CD14-positive monocyte (primary cell): ENCODE results near the gene UACA. TPM values are rescaled to one million over a fixed set of nuclear protein-coding genes. Genes with fewer than 3 reads are reported as not detected.

Experiments
- DNase-seq, 3 donors: peaks; one replicate each; pipeline ENCODE4 v3.0.0-alpha.2; 2011 to 2022
- H2AFZ ChIP-seq: 2 replicates; pipeline ENCODE4 v1.6.0; 2012; ENCODE audit warnings: mild to moderate bottlenecking, low read depth, low read length, inconsistent platforms; ENCODE audit not compliant: insufficient read depth, poor library complexity, severe bottlenecking
- H3K27ac ChIP-seq, 2 donors: 1 replicate in 1 of 2; 2 replicates in 1 of 2; pipeline ENCODE4 v1.5.1; 2012 to 2013; ENCODE audit warnings: low read length in 2 of 2, control low read depth in 1 of 2, inconsistent platforms in 1 of 2, low read depth in 1 of 2, mild to moderate bottlenecking in 1 of 2
- H3K27me3 ChIP-seq, 2 donors: one replicate each; pipeline versions ENCODE4 v1.6.0 to v1.6.1; 2011 to 2013; ENCODE audit warnings: low read length in 2 of 2; ENCODE audit not compliant: control insufficient read depth in 2 of 2, insufficient read depth in 2 of 2
- H3K36me3 ChIP-seq, 2 donors: replicated peaks in 1 of 2; 1 replicate in 1 of 2; 2 replicates in 1 of 2; pipeline versions ENCODE4 v1.5.1 to v1.6.1; 2012 to 2013; ENCODE audit warnings: low read length in 2 of 2, control low read depth in 1 of 2, inconsistent platforms in 1 of 2, mild to moderate bottlenecking in 1 of 2; ENCODE audit not compliant: insufficient read depth in 2 of 2, control insufficient read depth in 1 of 2
- H3K4me1 ChIP-seq, 2 donors: 1 replicate in 1 of 2; 2 replicates in 1 of 2; pipeline versions ENCODE4 v1.5.1 to v1.6.1; 2012 to 2013; ENCODE audit warnings: low read length in 2 of 2, control low read depth in 1 of 2, inconsistent platforms in 1 of 2, mild to moderate bottlenecking in 1 of 2, moderate library complexity in 1 of 2; ENCODE audit not compliant: insufficient read depth in 2 of 2, control insufficient read depth in 1 of 2
- H3K4me2 ChIP-seq: replicated peaks from 2 replicates; pipeline ENCODE3; 2012; ENCODE audit warnings: low read length, moderate library complexity, mild to moderate bottlenecking; ENCODE audit not compliant: poor library complexity, severe bottlenecking; ENCODE audit errors: extremely low read depth
- H3K4me3 ChIP-seq, 3 experiments: fragments of 200-600 bp in 1 of 3; sonication (generic) in 1 of 3; replicated peaks in 1 of 3; 1 replicate in 2 of 3; 2 replicates in 1 of 3; pipeline ENCODE4 v1.5.1; 2011 to 2013; ENCODE audit warnings: low read length in 3 of 3, mild to moderate bottlenecking in 3 of 3, control low read depth in 2 of 3, low read depth in 2 of 3, inconsistent platforms in 1 of 3, moderate library complexity in 1 of 3
- H3K79me2 ChIP-seq: 2 replicates; pipeline ENCODE4 v1.6.0; 2012; ENCODE audit warnings: mild to moderate bottlenecking, control low read depth, inconsistent platforms, low read length, moderate library complexity; ENCODE audit not compliant: insufficient read depth
- H3K9ac ChIP-seq: 2 replicates; pipeline ENCODE4 v1.6.0; 2017; ENCODE audit warnings: low read length, mild to moderate bottlenecking; ENCODE audit not compliant: insufficient read depth, poor library complexity, severe bottlenecking
- H3K9me3 ChIP-seq, 2 donors: replicated peaks in 1 of 2; 1 replicate in 1 of 2; 2 replicates in 1 of 2; pipeline versions ENCODE4 v1.5.1 to v1.6.1; 2012 to 2013; ENCODE audit warnings: low read length in 2 of 2, control low read depth in 1 of 2; ENCODE audit not compliant: control insufficient read depth in 1 of 2, insufficient read depth in 1 of 2
- H4K20me1 ChIP-seq: 2 replicates; pipeline ENCODE4 v1.6.0; 2012; ENCODE audit warnings: mild to moderate bottlenecking, low read length, control low read depth, moderate library complexity; ENCODE audit not compliant: insufficient read depth
- H3K27ac Mint-ChIP-seq, 7 donors: one replicate each; pipeline ENCODE4 v1.8.0; 2020; ENCODE audit warnings: mild to moderate bottlenecking in 7 of 7, mixed read lengths in 7 of 7, moderate library complexity in 6 of 7, inconsistent platforms in 2 of 7
- H3K27me3 Mint-ChIP-seq, 3 donors: one replicate each; pipeline ENCODE4 v1.8.0; 2021 to 2022; ENCODE audit warnings: low read depth in 3 of 3, mild to moderate bottlenecking in 3 of 3, mixed read lengths in 3 of 3, moderate library complexity in 3 of 3, inconsistent platforms in 1 of 3
- H3K36me3 Mint-ChIP-seq, 2 donors: one replicate each; pipeline ENCODE4 v1.8.0; 2020; ENCODE audit warnings: mixed read lengths in 2 of 2, inconsistent platforms in 1 of 2, mild to moderate bottlenecking in 1 of 2
- H3K4me1 Mint-ChIP-seq: one replicate; pipeline ENCODE4 v1.8.0; 2020; ENCODE audit warnings: mild to moderate bottlenecking, mixed read lengths
- H3K4me3 Mint-ChIP-seq, 2 donors: one replicate each; pipeline ENCODE4 v1.8.0; 2020; ENCODE audit warnings: mild to moderate bottlenecking in 2 of 2, mixed read lengths in 2 of 2, moderate library complexity in 1 of 2
- H3K9me3 Mint-ChIP-seq, 7 donors: one replicate each; pipeline ENCODE4 v1.8.0; 2020 to 2022; ENCODE audit warnings: mixed read lengths in 7 of 7, mild to moderate bottlenecking in 6 of 7, moderate library complexity in 6 of 7, inconsistent platforms in 2 of 7
- CTCF ChIP-seq: fragments of 200-600 bp; IDR thresholded peaks from one replicate; pipeline ENCODE4 v1.8.0; 2022; ENCODE audit warnings: antibody characterized with exemption, mild to moderate bottlenecking
- WGBS: methylation state at CpG from one replicate; pipeline ENCODE4 v1.1.5; 2013; ENCODE audit warnings: missing lambda C conversion rate; ENCODE audit not compliant: insufficient coverage; 5-methylcytosine and 5-hydroxymethylcytosine counted together
- intact Hi-C, 2 donors: fragments of 100-400 bp; cut with micrococcal nuclease; formaldehyde crosslinking; loops; one replicate each; pipeline versions ENCODE4 v1.15.0 to v1.15.1; 2023
- polyA plus RNA-seq, 3 donors: library from polyadenylated mRNA; depleted of rRNA in 1 of 3; unstranded in 2 of 3; stranded (reverse) in 1 of 3; fragments of 300-500 nt in 2 of 3; fragments of >200 nt in 1 of 3; fragmentation: Illumina TruSeq in 2 of 3; gene quantifications; 1 replicate in 2 of 3; 2 replicates in 1 of 3; pipeline ENCODE4 v1.2.3, GENCODE V29; 2012 to 2021

The UACA gene
- polyA plus RNA-seq, 3 donors, result 1.7 to 3.1 (median 2.4) TPM

GRCh38 chr15:70789213-70789612, 25.9 kb upstream of the UACA start:
- Histone ChIP-seq H3K79me2 (no peaks in the 10 kb centered on the region), H3K36me3 (no peaks in the 10 kb centered on the region), H2AFZ (no peak overlapping the region), H3K27ac (no peak overlapping the region), H3K9ac (no peak overlapping the region), H3K4me1 (no peaks in the 10 kb centered on the region), H4K20me1 (no peaks in the 10 kb centered on the region), H3K9me3 (no peaks in the 10 kb centered on the region), H3K27me3 (no peaks in the 10 kb centered on the region), H3K4me3 (no peak overlapping the region), H3K4me2 (no peak overlapping the region)
- no peak for TF ChIP-seq CTCF
- DNase-seq, result no peak
- intact Hi-C loops, result no loop called here
- Mint-ChIP-seq H3K4me3 (no peak overlapping the region), H3K27me3 (peaks cover 6 to 14% (median 8%) of the 10 kb centered on the region in 3 donors), H3K9me3 (no peaks in the 10 kb centered on the region), H3K4me1 (peaks cover 4% of the 10 kb centered on the region), H3K27ac (no peak overlapping the region), H3K36me3 (no peaks in the 10 kb centered on the region)
- WGBS, result no CpG with 5 or more reads among the region's 4 CpGs

GRCh38 chr15:70788114-70789049, 25.0 kb upstream of the UACA start:
- H3K9me3 ChIP-seq, result no peaks in the 10 kb centered on the region
- Mint-ChIP-seq H3K27me3 (peaks cover 9 to 13% (median 10%) of the 10 kb centered on the region in 3 donors), H3K27ac (no peak overlapping the region), H3K9me3 (no peaks in the 10 kb centered on the region), H3K36me3 (no peaks in the 10 kb centered on the region), H3K4me1 (peaks cover 4% of the 10 kb centered on the region), H3K4me3 (no peak overlapping the region)
- DNase-seq, result no peak
- 96% methylated on average over 5 of the region's 6 CpGs for WGBS
- no peaks in the 10 kb centered on the region for H4K20me1 ChIP-seq
- H3K36me3 ChIP-seq, result no peaks in the 10 kb centered on the region
- no peaks in the 10 kb centered on the region for H3K79me2 ChIP-seq
- no peak overlapping the region for H3K4me3 ChIP-seq
- intact Hi-C loops, result no loop called here
- peaks cover 0 to 4% of the 10 kb centered on the region in 2 donors for H3K27me3 ChIP-seq
- H3K4me1 ChIP-seq, result no peaks in the 10 kb centered on the region
- H3K9ac ChIP-seq, result no peak overlapping the region
- no peak overlapping the region for H3K4me2 ChIP-seq
- no peak for TF ChIP-seq CTCF
- H2AFZ ChIP-seq, result no peak overlapping the region
- no peak overlapping the region for H3K27ac ChIP-seq
